ENCODE data around the gene CHMP2A.

Gene CHMP2A

DNA sequence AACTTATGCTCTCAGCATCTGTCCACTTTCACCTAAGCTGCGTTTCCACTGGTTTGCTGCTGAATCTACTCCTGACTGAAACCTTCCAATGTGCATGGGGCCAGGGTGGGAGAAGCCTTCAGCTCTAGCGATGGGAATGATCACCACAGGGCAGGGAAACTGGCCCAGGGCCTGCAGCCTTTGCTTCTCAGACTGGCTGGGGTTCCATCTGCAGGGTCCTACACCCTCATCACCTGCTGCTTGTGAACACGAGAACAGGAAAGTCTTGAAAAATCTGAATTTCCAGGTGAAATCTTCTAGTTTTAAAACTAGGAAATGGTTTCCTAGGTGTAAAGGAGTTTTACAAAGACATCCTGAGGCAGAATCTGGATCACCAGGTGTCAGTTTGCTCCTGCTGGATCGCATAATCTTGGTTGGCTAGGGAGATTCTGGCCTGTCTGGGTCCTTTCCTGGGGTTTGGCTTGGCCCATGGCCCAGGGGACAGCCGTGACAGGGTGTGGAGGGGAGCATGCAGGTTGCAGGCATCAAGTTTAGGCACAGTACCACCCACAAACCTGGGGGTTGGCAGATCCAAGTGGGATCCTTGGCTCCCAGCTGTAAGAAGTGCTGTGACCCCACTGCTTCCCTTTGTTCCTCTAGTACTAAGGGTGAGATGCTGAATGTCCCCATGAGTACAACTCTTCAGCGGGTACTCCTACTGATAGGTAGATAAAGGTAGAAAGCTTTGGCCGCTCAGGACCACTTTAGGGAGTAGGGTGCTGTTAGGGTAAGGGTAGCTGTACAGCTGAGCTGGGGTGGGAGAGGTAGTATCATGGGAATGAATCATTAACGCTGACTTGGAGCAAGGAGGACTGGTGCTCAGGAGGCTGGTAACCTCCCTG is 5.3 kb upstream of the CHMP2A start:
- peaks cover 14% of the 10 kb centered on the region for H3K4me1 ChIP-seq (ENCODE audit: control insufficient read depth, insufficient read depth, low read length)
- POLR2A ChIA-PET: interaction anchor here (1.0 to 4.0 kb wide), 15 partner anchors 8 to 152 kb away, joined by 3 to 62 read pairs (median 12); partner anchors contain the start of genes MZF1, TRIM28, ZBTB45 and ZNF324B
- CTCF ChIA-PET: no interaction called here
- peaks cover 9 to 47% of the 10 kb centered on the region in 2 experiments for H3K36me3 ChIP-seq (ENCODE audit: control insufficient read depth in 2 of 2, insufficient read depth in 1 of 2, low read length in 2 of 2)
- H3K4me3 ChIP-seq (ENCODE audit: low read depth, low read length): peak overlapping the region; percentile 89
- H3K9me3 ChIP-seq (ENCODE audit: control insufficient read depth, insufficient read depth, low read depth, low read length): no peaks in the 10 kb centered on the region
- TF ChIP-seq ZNF404 (tag by site-specific recombination; IDR thresholded peaks at IDR 0.05): no peak
- peak overlapping the region; percentile 99; the same call in 1 of the 2 replicates for H3K27ac ChIP-seq (ENCODE audit: extremely low read depth, low read depth, low read length)

DNA sequence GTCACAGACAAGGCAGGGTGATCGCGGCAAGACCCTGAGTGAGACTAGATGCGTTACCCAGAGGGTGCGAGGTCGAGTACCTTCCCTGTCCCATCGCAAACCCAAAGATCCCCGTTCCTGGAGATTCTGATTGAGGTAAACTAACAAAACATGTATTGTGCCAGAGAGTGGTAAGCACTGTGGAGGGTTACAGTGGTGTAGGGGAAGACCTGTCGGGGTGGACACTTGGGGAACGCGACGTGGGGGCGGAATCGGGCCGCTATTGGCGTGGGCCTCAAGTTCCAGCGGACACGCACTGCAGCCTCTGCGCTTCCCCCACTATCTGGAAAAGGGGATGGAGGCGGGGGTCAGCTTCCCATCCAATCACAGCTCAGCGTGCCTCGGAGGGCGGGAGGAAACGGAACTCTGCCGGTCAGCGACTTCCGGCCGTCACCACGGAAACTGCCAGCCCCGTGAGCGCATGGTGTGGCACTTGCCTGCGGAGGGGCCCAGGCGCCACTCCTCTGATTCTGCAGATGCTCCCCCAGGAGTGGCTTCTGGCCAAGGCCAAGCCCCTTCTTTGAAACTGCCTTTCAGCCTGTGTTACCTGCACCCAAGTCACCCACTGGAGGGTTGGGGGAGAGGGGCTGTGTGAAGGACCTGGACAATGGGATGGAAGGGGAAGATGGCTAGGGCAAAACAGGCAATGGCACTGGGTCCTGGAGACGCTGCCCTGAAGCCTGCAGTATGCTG is 4.5 kb upstream of the CHMP2A start:
- Histone ChIP-seq H3K4me1 (ENCODE audit: control insufficient read depth, insufficient read depth, low read length) (peaks cover 14% of the 10 kb centered on the region), H3K36me3 (ENCODE audit: control insufficient read depth in 2 of 2, insufficient read depth in 1 of 2, low read length in 2 of 2) (peaks cover 9 to 48% of the 10 kb centered on the region in 2 experiments), H3K9me3 (ENCODE audit: control insufficient read depth, insufficient read depth, low read depth, low read length) (no peaks in the 10 kb centered on the region), H3K4me3 (ENCODE audit: low read depth, low read length) (peak overlapping the region; percentile 89), H3K27ac (ENCODE audit: extremely low read depth, low read depth, low read length) (peak overlapping the region; percentile 99)
- CTCF ChIA-PET: no interaction called here
- POLR2A ChIA-PET: interaction anchor here (0.6 to 4.0 kb wide), 12 partner anchors 8 to 151 kb away, joined by 3 to 62 read pairs (median 4); partner anchors contain the start of genes MZF1, TRIM28, ZBTB45 and ZNF324B
- TF ChIP-seq ZNF155 (tag by site-specific recombination; IDR thresholded peaks at IDR 0.05): no peak
- TF ChIP-seq KLF8 (tag by site-specific recombination; IDR thresholded peaks at IDR 0.05): 0 out of 2 replicates have a peak, but pooled peaks have one; percentile 51
- TF ChIP-seq, protein P1, sequence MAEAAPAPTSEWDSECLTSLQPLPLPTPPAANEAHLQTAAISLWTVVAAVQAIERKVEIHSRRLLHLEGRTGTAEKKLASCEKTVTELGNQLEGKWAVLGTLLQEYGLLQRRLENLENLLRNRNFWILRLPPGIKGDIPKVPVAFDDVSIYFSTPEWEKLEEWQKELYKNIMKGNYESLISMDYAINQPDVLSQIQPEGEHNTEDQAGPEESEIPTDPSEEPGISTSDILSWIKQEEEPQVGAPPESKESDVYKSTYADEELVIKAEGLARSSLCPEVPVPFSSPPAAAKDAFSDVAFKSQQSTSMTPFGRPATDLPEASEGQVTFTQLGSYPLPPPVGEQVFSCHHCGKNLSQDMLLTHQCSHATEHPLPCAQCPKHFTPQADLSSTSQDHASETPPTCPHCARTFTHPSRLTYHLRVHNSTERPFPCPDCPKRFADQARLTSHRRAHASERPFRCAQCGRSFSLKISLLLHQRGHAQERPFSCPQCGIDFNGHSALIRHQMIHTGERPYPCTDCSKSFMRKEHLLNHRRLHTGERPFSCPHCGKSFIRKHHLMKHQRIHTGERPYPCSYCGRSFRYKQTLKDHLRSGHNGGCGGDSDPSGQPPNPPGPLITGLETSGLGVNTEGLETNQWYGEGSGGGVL (tag by site-specific recombination; IDR thresholded peaks at IDR 0.05): peak; percentile 80
- TF ChIP-seq ZSCAN30 (tag by site-specific recombination; IDR thresholded peaks at IDR 0.05): 0 out of 2 replicates have a peak, but pooled peaks have one; percentile 33
- peak; percentile 44; the same call in 1 of the 2 replicates for TF ChIP-seq WT1 (tag by site-specific recombination; IDR thresholded peaks at IDR 0.05)
- TF ChIP-seq, protein P2, sequence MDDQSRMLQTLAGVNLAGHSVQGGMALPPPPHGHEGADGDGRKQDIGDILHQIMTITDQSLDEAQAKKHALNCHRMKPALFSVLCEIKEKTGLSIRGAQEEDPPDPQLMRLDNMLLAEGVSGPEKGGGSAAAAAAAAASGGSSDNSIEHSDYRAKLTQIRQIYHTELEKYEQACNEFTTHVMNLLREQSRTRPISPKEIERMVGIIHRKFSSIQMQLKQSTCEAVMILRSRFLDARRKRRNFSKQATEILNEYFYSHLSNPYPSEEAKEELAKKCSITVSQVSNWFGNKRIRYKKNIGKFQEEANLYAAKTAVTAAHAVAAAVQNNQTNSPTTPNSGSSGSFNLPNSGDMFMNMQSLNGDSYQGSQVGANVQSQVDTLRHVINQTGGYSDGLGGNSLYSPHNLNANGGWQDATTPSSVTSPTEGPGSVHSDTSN (CRISPR knock-in tag; IDR thresholded peaks at IDR 0.05): no peak
- 0 out of 2 replicates have a peak, but pooled peaks have one; percentile 18 for TF ChIP-seq ZNF610 (tag by site-specific recombination; IDR thresholded peaks at IDR 0.05; ENCODE audit: borderline replicate concordance)
- TF ChIP-seq, protein P3, sequence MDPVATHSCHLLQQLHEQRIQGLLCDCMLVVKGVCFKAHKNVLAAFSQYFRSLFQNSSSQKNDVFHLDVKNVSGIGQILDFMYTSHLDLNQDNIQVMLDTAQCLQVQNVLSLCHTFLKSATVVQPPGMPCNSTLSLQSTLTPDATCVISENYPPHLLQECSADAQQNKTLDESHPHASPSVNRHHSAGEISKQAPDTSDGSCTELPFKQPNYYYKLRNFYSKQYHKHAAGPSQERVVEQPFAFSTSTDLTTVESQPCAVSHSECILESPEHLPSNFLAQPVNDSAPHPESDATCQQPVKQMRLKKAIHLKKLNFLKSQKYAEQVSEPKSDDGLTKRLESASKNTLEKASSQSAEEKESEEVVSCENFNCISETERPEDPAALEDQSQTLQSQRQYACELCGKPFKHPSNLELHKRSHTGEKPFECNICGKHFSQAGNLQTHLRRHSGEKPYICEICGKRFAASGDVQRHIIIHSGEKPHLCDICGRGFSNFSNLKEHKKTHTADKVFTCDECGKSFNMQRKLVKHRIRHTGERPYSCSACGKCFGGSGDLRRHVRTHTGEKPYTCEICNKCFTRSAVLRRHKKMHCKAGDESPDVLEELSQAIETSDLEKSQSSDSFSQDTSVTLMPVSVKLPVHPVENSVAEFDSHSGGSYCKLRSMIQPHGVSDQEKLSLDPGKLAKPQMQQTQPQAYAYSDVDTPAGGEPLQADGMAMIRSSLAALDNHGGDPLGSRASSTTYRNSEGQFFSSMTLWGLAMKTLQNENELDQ (tag by site-specific recombination; IDR thresholded peaks at IDR 0.05; ENCODE audit: low read depth): no peak
- TF ChIP-seq, protein P4, sequence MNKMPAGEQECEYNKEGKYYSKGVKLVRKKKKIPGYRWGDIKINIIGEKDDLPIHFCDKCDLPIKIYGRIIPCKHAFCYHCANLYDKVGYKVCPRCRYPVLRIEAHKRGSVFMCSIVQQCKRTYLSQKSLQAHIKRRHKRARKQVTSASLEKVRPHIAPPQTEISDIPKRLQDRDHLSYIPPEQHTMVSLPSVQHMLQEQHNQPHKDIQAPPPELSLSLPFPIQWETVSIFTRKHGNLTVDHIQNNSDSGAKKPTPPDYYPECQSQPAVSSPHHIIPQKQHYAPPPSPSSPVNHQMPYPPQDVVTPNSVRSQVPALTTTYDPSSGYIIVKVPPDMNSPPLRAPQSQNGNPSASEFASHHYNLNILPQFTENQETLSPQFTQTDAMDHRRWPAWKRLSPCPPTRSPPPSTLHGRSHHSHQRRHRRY (tag by site-specific recombination; IDR thresholded peaks at IDR 0.05): 0 out of 2 replicates have a peak, but pooled peaks have one; percentile 39
- no peak for TF ChIP-seq ZNF830 (tag by site-specific recombination; IDR thresholded peaks at IDR 0.05; ENCODE audit: low read depth)
- TF ChIP-seq ZNF133 (tag by site-specific recombination; IDR thresholded peaks at IDR 0.05): 0 out of 2 replicates have a peak, but pooled peaks have one; percentile 16
- no peak for TF ChIP-seq ZNF169 (tag by site-specific recombination; IDR thresholded peaks at IDR 0.05)
- TF ChIP-seq ZFP37 (tag by site-specific recombination; IDR thresholded peaks at IDR 0.05): peak; percentile 86
- TF ChIP-seq MZF1 (tag by site-specific recombination; IDR thresholded peaks at IDR 0.05; ENCODE audit: borderline replicate concordance): peak; percentile 96
- no peak for TF ChIP-seq ZNF19 (tag by site-specific recombination; IDR thresholded peaks at IDR 0.05; ENCODE audit: low read depth)
- no peak for TF ChIP-seq ZNF112 (tag by site-specific recombination; IDR thresholded peaks at IDR 0.05)
- TF ChIP-seq ZNF501 (tag by site-specific recombination; IDR thresholded peaks at IDR 0.05): peak; percentile 93
- TF ChIP-seq, protein P5, sequence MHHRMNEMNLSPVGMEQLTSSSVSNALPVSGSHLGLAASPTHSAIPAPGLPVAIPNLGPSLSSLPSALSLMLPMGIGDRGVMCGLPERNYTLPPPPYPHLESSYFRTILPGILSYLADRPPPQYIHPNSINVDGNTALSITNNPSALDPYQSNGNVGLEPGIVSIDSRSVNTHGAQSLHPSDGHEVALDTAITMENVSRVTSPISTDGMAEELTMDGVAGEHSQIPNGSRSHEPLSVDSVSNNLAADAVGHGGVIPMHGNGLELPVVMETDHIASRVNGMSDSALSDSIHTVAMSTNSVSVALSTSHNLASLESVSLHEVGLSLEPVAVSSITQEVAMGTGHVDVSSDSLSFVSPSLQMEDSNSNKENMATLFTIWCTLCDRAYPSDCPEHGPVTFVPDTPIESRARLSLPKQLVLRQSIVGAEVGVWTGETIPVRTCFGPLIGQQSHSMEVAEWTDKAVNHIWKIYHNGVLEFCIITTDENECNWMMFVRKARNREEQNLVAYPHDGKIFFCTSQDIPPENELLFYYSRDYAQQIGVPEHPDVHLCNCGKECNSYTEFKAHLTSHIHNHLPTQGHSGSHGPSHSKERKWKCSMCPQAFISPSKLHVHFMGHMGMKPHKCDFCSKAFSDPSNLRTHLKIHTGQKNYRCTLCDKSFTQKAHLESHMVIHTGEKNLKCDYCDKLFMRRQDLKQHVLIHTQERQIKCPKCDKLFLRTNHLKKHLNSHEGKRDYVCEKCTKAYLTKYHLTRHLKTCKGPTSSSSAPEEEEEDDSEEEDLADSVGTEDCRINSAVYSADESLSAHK (tag by site-specific recombination; IDR thresholded peaks at IDR 0.05): peak; percentile 40
